NT2/D1 (cell line): ENCODE measurements around the gene COL4A3.

Experiments used
- YY1 ChIP-seq: IDR thresholded peaks from 2 replicates; pipeline ENCODE4 v1.6.1; 2011; ENCODE audit not compliant: insufficient read length, insufficient read depth
- ZNF274 ChIP-seq: IDR thresholded peaks from 2 replicates; pipeline ENCODE4 v1.6.1; 2011; ENCODE audit warnings: mild to moderate bottlenecking, low read depth, low read length

DNA sequence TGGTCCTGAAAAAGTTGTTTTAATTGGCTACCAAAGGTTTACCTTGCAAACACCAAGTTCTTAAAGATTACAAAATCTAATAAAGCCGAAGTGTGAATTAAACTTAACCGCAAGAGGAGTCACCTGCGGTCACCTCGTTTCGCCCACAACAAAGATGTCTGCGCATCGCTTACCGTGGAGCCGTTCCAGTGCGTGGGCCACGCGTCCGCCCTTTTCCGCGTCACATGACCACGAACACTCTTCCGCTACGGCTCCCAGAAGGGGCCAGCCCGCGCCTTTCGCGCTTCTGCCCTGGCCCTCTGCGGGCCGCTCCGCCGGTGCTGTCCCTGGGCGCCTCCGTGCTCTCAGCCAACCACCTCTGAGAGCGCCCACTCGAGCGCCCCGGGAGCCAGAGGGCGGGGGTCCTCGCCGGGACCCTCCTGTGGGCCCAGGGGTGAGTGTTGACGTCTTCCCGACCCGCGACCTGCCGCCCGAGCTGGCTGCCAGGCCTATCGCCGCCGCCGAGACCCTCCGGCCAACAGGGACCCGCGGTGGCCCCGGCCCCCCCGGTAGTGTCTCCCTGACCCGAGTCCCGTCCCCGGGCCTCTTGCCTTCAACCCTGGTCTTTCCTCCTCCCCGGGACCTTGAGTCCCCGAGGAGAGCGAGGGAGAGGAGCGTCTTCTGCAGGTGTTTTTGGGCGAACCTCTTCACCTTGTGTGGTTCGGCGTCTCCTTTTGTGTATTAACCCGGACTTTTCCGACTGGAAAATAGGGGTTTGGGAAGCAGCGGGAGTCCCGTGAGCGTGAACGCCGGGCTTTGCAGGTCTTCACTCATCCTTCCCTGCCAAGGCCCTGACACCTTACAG, 160.8 kb downstream of the COL4A3 start, which contains the start of gene MFF:
- TF ChIP-seq YY1: peak; percentile 96
- TF ChIP-seq ZNF274: no peak
